Measurements from ENCODE around the gene MYH2. TPM values are rescaled to one million over a fixed set of nuclear protein-coding genes. Genes with fewer than 3 reads are reported as not detected.
"Not testable (repeated sequence)": the region's sequence is repeated elsewhere in the genome, so short reads cannot be mapped to it uniquely, and the experiment has no call there.

MYH2 gene
- total RNA-seq, 4 donors from 2014 or later: 0.68 TPM; not detected in 3

- in situ Hi-C loops (cut with MboI; ENCODE audit: low pct_ligation_motif_present in 1 of 4, low pct_unique_long_range_greater_than_20kb in 1 of 4, low sequenced_read_pairs in 3 of 4): no loop called here
- intact Hi-C loops (cut with DNase I; ENCODE audit: low total_unique reads): no loop called here
These were observed 2.1 kb downstream of the MYH2 start for GRCh38 chr17:10547351-10547750.

GRCh38 chr17:10543486-10543885, 6.0 kb downstream of the MYH2 start:
- DNase-seq; H3K27ac ChIP-seq; in situ Hi-C loops (cut with MboI; ENCODE audit: low pct_ligation_motif_present in 1 of 4, low pct_unique_long_range_greater_than_20kb in 1 of 4, low sequenced_read_pairs in 3 of 4); H3K4me3 ChIP-seq; intact Hi-C loops (cut with DNase I; ENCODE audit: low total_unique reads); H3K36me3 ChIP-seq; H3K27me3 ChIP-seq; H3K9me3 ChIP-seq; H3K4me1 ChIP-seq: not testable (repeated sequence)
- 62 to 73% methylated on average over 4 to 5 of the region's 5 CpGs for WGBS, 2 donors (ENCODE audit: low coverage in 1 of 2)

More at GRCh38 chr17:10547351-10547750, 2.1 kb downstream of the MYH2 start:
- Histone ChIP-seq H3K9me3 (no peaks in the 10 kb centered on the region), H3K36me3 (no peaks in the 10 kb centered on the region), H3K4me1 (peaks cover 0 to 2% (median 0%) of the 10 kb centered on the region in 4 donors), H3K4me3 (no peak overlapping the region), H3K27ac (no peak overlapping the region), H3K27me3 (no peaks in the 10 kb centered on the region)
- no peak for DNase-seq
- 73 to 78% methylated on average over 5 to 6 of the region's 6 CpGs for WGBS, 2 donors (ENCODE audit: low coverage in 1 of 2)
- TF ChIP-seq POLR2AphosphoS5 (IDR thresholded peaks at IDR 0.05) (no peak), CTCF (IDR thresholded peaks at IDR 0.05) (no peak), EP300 (IDR thresholded peaks at IDR 0.05; ENCODE audit: low read depth) (no peak), POLR2A (IDR thresholded peaks at IDR 0.05) (no peak)

- H3K4me1 ChIP-seq; H3K36me3 ChIP-seq; intact Hi-C loops (cut with DNase I; ENCODE audit: low total_unique reads); H3K27me3 ChIP-seq; H3K4me3 ChIP-seq; H3K27ac ChIP-seq; in situ Hi-C loops (cut with MboI; ENCODE audit: low pct_ligation_motif_present in 1 of 4, low pct_unique_long_range_greater_than_20kb in 1 of 4, low sequenced_read_pairs in 3 of 4); H3K9me3 ChIP-seq; DNase-seq: not testable (repeated sequence)
- WGBS, 2 donors (ENCODE audit: low coverage in 1 of 2): 92 to 100% methylated on average over 3 to 6 of the region's 6 CpGs
These were observed 8.3 kb downstream of the MYH2 start for GRCh38 chr17:10541179-10541578.

GRCh38 chr17:10532026-10532425, 17.4 kb downstream of the MYH2 start:
- WGBS, 2 donors (ENCODE audit: low coverage in 1 of 2): 83% methylated on average over 1 of the region's 1 CpG; no CpG with 5 or more reads in 1 of the 2 donors
- DNase-seq: no peak
- no peaks in the 10 kb centered on the region for H3K36me3 ChIP-seq
- in situ Hi-C loops (cut with MboI; ENCODE audit: low pct_ligation_motif_present in 1 of 4, low pct_unique_long_range_greater_than_20kb in 1 of 4, low sequenced_read_pairs in 3 of 4): no loop called here
- H3K4me3 ChIP-seq: no peak overlapping the region
- TF ChIP-seq EP300 (IDR thresholded peaks at IDR 0.05; ENCODE audit: low read depth): no peak
- TF ChIP-seq POLR2A (IDR thresholded peaks at IDR 0.05): no peak
- no peak for TF ChIP-seq CTCF (IDR thresholded peaks at IDR 0.05)
- no peak for TF ChIP-seq POLR2AphosphoS5 (IDR thresholded peaks at IDR 0.05)
- H3K9me3 ChIP-seq: no peaks in the 10 kb centered on the region
- H3K4me1 ChIP-seq: no peaks in the 10 kb centered on the region
- intact Hi-C loops (cut with DNase I; ENCODE audit: low total_unique reads): no loop called here
- H3K27me3 ChIP-seq: no peaks in the 10 kb centered on the region
- H3K27ac ChIP-seq: no peak overlapping the region

GRCh38 chr17:10527419-10527818, 22.0 kb downstream of the MYH2 start:
- intact Hi-C loops (cut with DNase I; ENCODE audit: low total_unique reads) (no loop called here), in situ Hi-C loops (cut with MboI; ENCODE audit: low pct_ligation_motif_present in 1 of 4, low pct_unique_long_range_greater_than_20kb in 1 of 4, low sequenced_read_pairs in 3 of 4) (no loop called here)
- H3K4me3 ChIP-seq: no peak overlapping the region
- TF ChIP-seq CTCF (IDR thresholded peaks at IDR 0.05) (no peak), EP300 (IDR thresholded peaks at IDR 0.05; ENCODE audit: low read depth) (no peak), POLR2A (IDR thresholded peaks at IDR 0.05) (no peak), POLR2AphosphoS5 (IDR thresholded peaks at IDR 0.05) (no peak)
- WGBS, 2 donors (ENCODE audit: low coverage in 1 of 2): 67 to 87% methylated on average over 4 to 6 of the region's 6 CpGs
- H3K27ac ChIP-seq: no peak overlapping the region
- H3K4me1 ChIP-seq: no peaks in the 10 kb centered on the region
- no peaks in the 10 kb centered on the region for H3K36me3 ChIP-seq
- no peaks in the 10 kb centered on the region for H3K27me3 ChIP-seq
- DNase-seq: no peak
- H3K9me3 ChIP-seq: no peaks in the 10 kb centered on the region

Data from transverse colon (tissue), 4 donors.